ENCODE data around the gene SCAMP1.

GRCh38 chr5:78404682-78405293, 44.4 kb downstream of the SCAMP1 start:
- TF ChIP-seq, protein P1, sequence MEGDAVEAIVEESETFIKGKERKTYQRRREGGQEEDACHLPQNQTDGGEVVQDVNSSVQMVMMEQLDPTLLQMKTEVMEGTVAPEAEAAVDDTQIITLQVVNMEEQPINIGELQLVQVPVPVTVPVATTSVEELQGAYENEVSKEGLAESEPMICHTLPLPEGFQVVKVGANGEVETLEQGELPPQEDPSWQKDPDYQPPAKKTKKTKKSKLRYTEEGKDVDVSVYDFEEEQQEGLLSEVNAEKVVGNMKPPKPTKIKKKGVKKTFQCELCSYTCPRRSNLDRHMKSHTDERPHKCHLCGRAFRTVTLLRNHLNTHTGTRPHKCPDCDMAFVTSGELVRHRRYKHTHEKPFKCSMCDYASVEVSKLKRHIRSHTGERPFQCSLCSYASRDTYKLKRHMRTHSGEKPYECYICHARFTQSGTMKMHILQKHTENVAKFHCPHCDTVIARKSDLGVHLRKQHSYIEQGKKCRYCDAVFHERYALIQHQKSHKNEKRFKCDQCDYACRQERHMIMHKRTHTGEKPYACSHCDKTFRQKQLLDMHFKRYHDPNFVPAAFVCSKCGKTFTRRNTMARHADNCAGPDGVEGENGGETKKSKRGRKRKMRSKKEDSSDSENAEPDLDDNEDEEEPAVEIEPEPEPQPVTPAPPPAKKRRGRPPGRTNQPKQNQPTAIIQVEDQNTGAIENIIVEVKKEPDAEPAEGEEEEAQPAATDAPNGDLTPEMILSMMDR (IDR thresholded peaks at IDR 0.05), result no peak
- no peak for TF ChIP-seq POLR2A (IDR thresholded peaks at IDR 0.05)

Data from lower leg skin (tissue), 3 donors.